ENCODE results near the gene TPBGL.

TPBGL gene

GRCh38 chr11:75236062-75236461 lies 4.5 kb upstream of the TPBGL start:
- Histone ChIP-seq H3K4me3 (no peak overlapping the region), H4K20me1 (peaks cover 31% of the 10 kb centered on the region), H3K27ac (no peak overlapping the region), H3K36me3 (no peaks in the 10 kb centered on the region), H3K9me3 (no peaks in the 10 kb centered on the region; the same call in 1 of the 2 replicates), H3K27me3 (peaks cover 45% of the 10 kb centered on the region), H3K4me1 (peaks cover 17% of the 10 kb centered on the region), H3K4me2 (no peak overlapping the region), H3K9ac (no peak overlapping the region)
- no peak for TF ChIP-seq Cebpa-rat (IDR thresholded peaks at IDR 0.05)

GRCh38 chr11:75237050-75237449 lies 3.5 kb upstream of the TPBGL start:
- Histone ChIP-seq H4K20me1 (peaks cover 39% of the 10 kb centered on the region), H3K9ac (no peak overlapping the region), H3K27ac (no peak overlapping the region), H3K4me1 (peaks cover 26% of the 10 kb centered on the region), H3K27me3 (peaks cover 55% of the 10 kb centered on the region), H3K4me2 (peak overlapping the region; percentile 34; the same call in 1 of the 2 replicates), H3K9me3 (peaks cover 10% of the 10 kb centered on the region), H3K36me3 (no peaks in the 10 kb centered on the region), H3K4me3 (no peak overlapping the region)
- no peak for TF ChIP-seq Cebpa-rat (IDR thresholded peaks at IDR 0.05)

DNA sequence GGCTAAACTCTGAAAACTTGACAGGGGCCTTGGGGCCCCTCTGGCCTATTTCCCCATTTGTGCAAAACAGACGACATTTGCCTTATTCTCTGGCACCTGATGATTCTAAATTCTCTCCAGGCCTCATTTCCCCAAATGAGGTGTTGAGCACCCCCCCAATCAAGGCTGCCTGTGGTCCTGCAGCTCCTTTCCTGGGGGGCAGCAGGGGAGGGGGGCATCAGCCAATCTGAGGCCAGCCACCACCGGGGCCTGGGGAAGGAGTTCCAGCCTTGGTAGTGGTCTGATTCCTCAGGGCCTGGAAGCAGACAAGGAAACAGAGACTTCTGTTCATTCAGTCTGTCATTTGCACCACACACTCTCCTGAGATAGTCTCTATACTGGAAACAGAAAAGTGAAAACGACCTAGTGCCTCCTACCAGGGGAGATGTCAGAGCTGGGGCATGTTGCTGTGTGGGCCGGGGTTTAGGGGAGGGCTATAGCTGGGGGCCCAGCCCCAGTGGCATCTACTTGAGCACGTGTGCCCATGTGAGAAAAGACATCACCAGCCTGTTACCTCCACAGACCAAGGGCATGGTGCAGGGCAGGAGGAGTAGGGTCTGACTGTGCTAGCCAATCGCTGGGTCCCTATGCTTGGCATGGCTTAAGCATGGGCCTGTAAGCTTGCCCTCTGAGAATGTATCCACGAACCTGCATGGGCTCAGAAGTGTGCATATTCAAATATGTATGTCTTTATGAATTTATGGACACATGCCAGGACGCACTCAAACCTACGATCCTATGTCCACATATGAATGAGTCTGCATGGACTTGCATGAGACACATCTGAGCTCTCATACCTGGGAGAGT lies 1.8 kb upstream of the TPBGL start:
- no peak overlapping the region for H3K4me2 ChIP-seq
- H4K20me1 ChIP-seq: peaks cover 42% of the 10 kb centered on the region
- H3K27me3 ChIP-seq: peaks cover 73% of the 10 kb centered on the region

DNA sequence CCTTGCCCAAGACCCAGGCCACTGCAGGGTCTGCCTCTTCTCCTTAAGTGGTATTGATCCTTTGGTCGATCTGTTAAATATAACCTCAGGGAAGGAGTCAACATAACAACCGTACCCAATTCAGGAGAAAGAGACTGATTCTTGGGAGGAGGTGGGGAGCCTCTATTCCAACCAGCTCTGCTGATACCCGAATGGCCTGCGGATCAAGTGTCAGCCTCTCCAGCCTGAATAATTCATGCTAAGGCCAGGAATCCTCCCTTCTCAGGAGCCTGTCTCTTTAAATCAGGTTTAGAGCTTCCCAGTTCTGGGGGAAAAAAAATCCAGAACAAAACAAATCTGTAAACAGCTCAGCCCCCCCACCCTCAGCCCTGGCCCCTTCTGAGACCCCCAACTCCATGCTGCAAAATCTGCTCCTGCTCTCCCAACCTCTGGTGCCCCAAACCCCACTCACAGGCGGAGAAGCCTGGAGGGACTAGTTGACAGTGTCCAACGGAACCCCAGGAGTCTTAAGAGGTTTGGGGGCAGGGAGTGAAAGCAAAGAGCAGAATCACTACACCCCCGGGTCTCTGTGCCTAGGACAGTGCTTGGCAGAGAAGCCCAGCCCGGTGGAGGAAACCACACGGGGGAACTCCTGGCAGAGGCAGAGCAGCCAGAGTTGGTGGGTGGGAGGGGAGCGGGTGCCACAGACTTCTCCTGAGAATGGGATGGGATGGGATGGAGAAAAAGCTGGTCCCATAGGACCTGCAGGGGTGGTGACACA lies 863 bp upstream of the TPBGL start:
- Histone ChIP-seq H3K36me3 (no peaks in the 10 kb centered on the region), H3K27me3 (peaks cover 73% of the 10 kb centered on the region), H3K4me2 (no peak overlapping the region), H4K20me1 (peaks cover 47% of the 10 kb centered on the region), H3K9ac (no peak overlapping the region), H3K9me3 (peaks cover 11% of the 10 kb centered on the region), H3K4me1 (peaks cover 28% of the 10 kb centered on the region), H3K27ac (no peak overlapping the region), H3K4me3 (0 out of 2 replicates have a peak overlapping the region, but pooled peaks have one; percentile 66)
- no peak for TF ChIP-seq Cebpa-rat (IDR thresholded peaks at IDR 0.05)

More for the DNA sequence above, 1.8 kb upstream of the TPBGL start:
- Histone ChIP-seq H3K4me1 (peaks cover 28% of the 10 kb centered on the region), H3K4me3 (no peak overlapping the region), H3K36me3 (no peaks in the 10 kb centered on the region), H3K9me3 (peaks cover 11% of the 10 kb centered on the region), H3K9ac (no peak overlapping the region), H3K27ac (no peak overlapping the region)
- no peak for TF ChIP-seq Cebpa-rat (IDR thresholded peaks at IDR 0.05)

- Histone ChIP-seq H4K20me1 (peaks cover 47% of the 10 kb centered on the region), H3K9ac (no peak overlapping the region), H3K36me3 (no peaks in the 10 kb centered on the region), H3K4me2 (peak overlapping the region; percentile 89), H3K9me3 (peaks cover 11% of the 10 kb centered on the region), H3K4me3 (peak overlapping the region; percentile 66), H3K4me1 (peaks cover 28% of the 10 kb centered on the region), H3K27me3 (peaks cover 71% of the 10 kb centered on the region), H3K27ac (no peak overlapping the region)
- TF ChIP-seq Cebpa-rat (IDR thresholded peaks at IDR 0.05): no peak
These were observed 697 bp downstream of the TPBGL start for GRCh38 chr11:75241036-75241905.

GRCh38 chr11:75241906-75242644 lies 1.5 kb downstream of the TPBGL start:
- Histone ChIP-seq H3K36me3 (no peaks in the 10 kb centered on the region), H3K27me3 (peaks cover 68% of the 10 kb centered on the region), H3K9me3 (peaks cover 11% of the 10 kb centered on the region), H3K27ac (no peak overlapping the region), H4K20me1 (peaks cover 47% of the 10 kb centered on the region), H3K4me2 (peak overlapping the region; percentile 89), H3K4me1 (peaks cover 24% of the 10 kb centered on the region), H3K4me3 (peak overlapping the region; percentile 66), H3K9ac (no peak overlapping the region)
- no peak for TF ChIP-seq Cebpa-rat (IDR thresholded peaks at IDR 0.05)

DNA sequence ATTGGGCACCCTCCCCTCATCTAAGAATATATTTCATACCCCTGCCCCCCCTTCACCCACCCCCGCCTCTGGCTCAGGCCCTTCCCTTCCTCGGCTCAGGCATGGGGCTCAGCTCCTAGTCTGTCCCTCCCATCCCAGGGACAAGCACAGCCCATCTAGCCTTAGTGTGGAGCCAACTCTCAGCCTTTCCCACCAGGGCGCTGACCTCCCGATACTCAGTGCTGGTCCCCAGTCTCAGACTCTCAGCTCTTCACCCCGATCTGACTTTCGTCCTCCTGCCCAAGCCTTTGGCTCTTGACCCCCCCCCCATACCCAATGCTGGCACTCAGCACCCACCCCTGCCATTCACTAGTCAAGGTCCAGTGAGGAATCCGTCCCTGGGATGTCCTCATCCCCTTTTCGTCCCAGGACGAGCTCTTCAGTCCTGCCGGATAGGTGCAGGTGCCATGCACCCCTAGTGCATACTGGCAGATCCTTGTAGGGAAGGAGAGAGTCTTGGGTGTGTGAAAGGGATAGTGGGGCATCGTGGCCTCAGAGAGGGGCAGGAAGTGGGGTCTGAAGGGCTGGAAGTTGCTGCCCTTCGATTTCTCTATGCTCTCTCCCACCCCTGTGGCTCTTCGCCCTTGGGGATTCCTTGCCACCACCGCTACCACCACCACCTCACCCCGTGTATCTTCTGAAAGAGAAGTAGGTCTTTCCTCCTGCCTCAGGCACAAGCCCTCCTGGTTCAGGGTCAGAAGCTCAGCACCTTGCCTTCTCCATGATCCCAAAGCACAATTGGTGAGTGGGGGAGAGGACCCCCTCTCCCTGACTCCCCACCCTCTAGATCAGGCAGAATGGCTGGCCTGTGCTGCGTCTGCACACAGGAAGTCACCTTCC lies 2.4 kb downstream of the TPBGL start:
- H3K4me3 ChIP-seq: no peak overlapping the region
- H3K36me3 ChIP-seq: no peaks in the 10 kb centered on the region
- H4K20me1 ChIP-seq: peaks cover 46% of the 10 kb centered on the region
- TF ChIP-seq Cebpa-rat (IDR thresholded peaks at IDR 0.05): no peak
- no peak overlapping the region for H3K27ac ChIP-seq
- no peak overlapping the region for H3K4me2 ChIP-seq
- H3K4me1 ChIP-seq: peaks cover 20% of the 10 kb centered on the region
- peaks cover 59% of the 10 kb centered on the region for H3K27me3 ChIP-seq
- H3K9me3 ChIP-seq: peaks cover 11% of the 10 kb centered on the region
- H3K9ac ChIP-seq: no peak overlapping the region

- Histone ChIP-seq H3K9ac (no peak overlapping the region), H3K4me3 (no peak overlapping the region), H3K4me2 (no peak overlapping the region), H3K9me3 (peaks cover 11% of the 10 kb centered on the region), H3K4me1 (peaks cover 20% of the 10 kb centered on the region), H3K36me3 (no peaks in the 10 kb centered on the region), H3K27ac (no peak overlapping the region), H3K27me3 (peaks cover 46% of the 10 kb centered on the region), H4K20me1 (peaks cover 33% of the 10 kb centered on the region)
- TF ChIP-seq Cebpa-rat (IDR thresholded peaks at IDR 0.05): no peak
These were observed 3.7 kb downstream of the TPBGL start for GRCh38 chr11:75244052-75244814.

Data from BLaER1 (cell line).